Keratinocyte (primary cell): ENCODE measurements around the gene MIPOL1.

Experiments used
- CTCF ChIP-seq, 3 experiments: IDR thresholded peaks in 1 of 3; conservative IDR thresholded peaks in 1 of 3; optimal IDR thresholded peaks in 1 of 3; 2 replicates in 2 of 3; 3 replicates in 1 of 3; pipeline versions ENCODE3 to v1.5.1; 2011; ENCODE audit warnings: low read length in 3 of 3, mild to moderate bottlenecking in 3 of 3, moderate library complexity in 2 of 3, control low read depth in 1 of 3, inconsistent platforms in 1 of 3; ENCODE audit not compliant: insufficient read depth in 2 of 3; ENCODE audit errors: extremely low read depth in 1 of 3
- EZH2 ChIP-seq: IDR thresholded peaks from one replicate; pipeline ENCODE4 v1.6.1; 2012; ENCODE audit warnings: inconsistent platforms, mild to moderate bottlenecking, low read length, moderate library complexity

GRCh38 chr14:37472906-37473305, 275.2 kb downstream of the MIPOL1 start:
- TF ChIP-seq CTCF (optimal IDR thresholded peaks at IDR 0.05 in 1 of 3, IDR thresholded peaks at IDR 0.05 in 1 of 3, conservative IDR thresholded peaks at IDR 0.05 in 1 of 3; ENCODE audit: extremely low read depth in 1 of 3, insufficient read depth in 2 of 3, low read length in 3 of 3) (no peak), EZH2 (no peak)
